ENCODE measurements around the gene SRSF4. TPM values are rescaled to one million over a fixed set of nuclear protein-coding genes. Genes with fewer than 3 reads are reported as not detected.

The SRSF4 gene
- total and polyA plus RNA-seq, 9 of the 15 experiments (the other 6 are each of a cell fraction or from before 2014, with no cell fraction given): 15.9 to 132 (median 82.0) TPM

GRCh38 chr1:29218223-29218622, 36.5 kb upstream of the SRSF4 start (continued):
- TF ChIP-seq CHD7 (IDR thresholded peaks at IDR 0.05; ENCODE audit: low read depth, low read length): no peak

Data from K562 (cell line).